GM10266 (cell line): ENCODE results near the gene UST.

Source experiments
- DNase-seq: peaks from one replicate; pipeline ENCODE4 v3.0.0; 2012; ENCODE audit errors: extremely low spot score
- CTCF ChIP-seq: IDR thresholded peaks from 2 replicates; pipeline ENCODE4 v1.5.1; 2012; ENCODE audit warnings: mild to moderate bottlenecking, low read depth; ENCODE audit not compliant: control insufficient read depth, insufficient read depth; ENCODE audit errors: missing control alignments

UST gene

GRCh38 chr6:148983966-148984365, 237.1 kb downstream of the UST start:
- no peak for TF ChIP-seq CTCF
- DNase-seq = no peak

DNA sequence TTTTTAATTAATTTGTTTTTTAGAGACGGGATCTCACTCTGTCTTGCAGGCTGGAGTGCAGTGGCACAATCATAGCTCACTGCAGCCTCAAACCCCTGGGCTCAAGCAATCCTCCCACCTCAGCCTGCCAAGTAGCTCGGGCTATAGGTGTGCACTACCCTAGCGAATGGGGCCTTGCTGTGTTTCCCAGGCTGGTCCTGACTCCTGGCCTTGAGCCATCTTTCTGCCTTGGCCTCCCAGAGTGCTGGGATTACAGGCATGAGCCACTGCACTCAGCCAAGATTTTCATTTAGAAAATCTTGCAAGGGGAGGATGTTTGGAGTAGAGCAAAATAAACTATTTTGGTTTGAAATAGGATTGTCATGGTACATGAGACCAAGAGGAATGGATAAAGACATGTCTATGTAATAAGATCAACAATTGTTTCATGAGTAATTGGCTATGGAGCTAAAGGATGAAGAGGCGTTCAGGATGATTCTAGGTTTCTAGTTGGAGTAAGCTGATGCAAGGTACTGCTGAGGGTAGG, 237.8 kb downstream of the UST start:
- no peak for DNase-seq
- no peak for TF ChIP-seq CTCF

- no peak for TF ChIP-seq CTCF
- DNase-seq = no peak
Observed at GRCh38 chr6:148985499-148985898, 238.7 kb downstream of the UST start.

- no peak for TF ChIP-seq CTCF
- no peak for DNase-seq
Observed at GRCh38 chr6:148986608-148987007, 239.8 kb downstream of the UST start.

DNA sequence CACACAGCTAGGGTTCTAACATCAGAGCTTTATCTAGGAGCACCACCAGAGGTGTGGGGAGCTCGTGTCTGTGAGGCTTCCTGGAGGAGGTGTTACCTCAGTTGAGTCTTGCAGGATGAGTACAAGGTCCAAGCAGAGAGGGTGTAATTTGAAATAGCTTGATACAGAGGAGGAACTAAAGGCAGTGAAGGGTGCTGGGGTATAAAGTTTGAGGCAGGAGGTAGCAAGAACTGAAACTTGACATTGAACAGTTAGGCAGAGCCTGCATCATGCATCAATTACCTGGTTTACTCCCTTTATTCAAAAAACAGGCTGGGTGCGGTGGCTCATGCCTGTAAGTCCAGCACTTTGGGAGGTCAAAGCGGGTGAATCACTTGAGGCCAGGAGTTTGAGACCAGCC, 241.2 kb downstream of the UST start:
- TF ChIP-seq CTCF = no peak
- DNase-seq = no peak

- DNase-seq = no peak
- no peak for TF ChIP-seq CTCF
Observed at GRCh38 chr6:148989585-148989984, 242.8 kb downstream of the UST start.

- no peak for TF ChIP-seq CTCF
- DNase-seq = no peak
Observed at GRCh38 chr6:148990403-148990802, 243.6 kb downstream of the UST start.
